GM18526 (cell line): ENCODE results near the gene LITAF.

Experiments used
- POLR2A ChIP-seq: IDR thresholded peaks from 3 replicates; pipeline ENCODE4 v1.6.1; 2011; ENCODE audit not compliant: insufficient read length; ENCODE audit errors: extremely low read depth

The LITAF gene

DNA sequence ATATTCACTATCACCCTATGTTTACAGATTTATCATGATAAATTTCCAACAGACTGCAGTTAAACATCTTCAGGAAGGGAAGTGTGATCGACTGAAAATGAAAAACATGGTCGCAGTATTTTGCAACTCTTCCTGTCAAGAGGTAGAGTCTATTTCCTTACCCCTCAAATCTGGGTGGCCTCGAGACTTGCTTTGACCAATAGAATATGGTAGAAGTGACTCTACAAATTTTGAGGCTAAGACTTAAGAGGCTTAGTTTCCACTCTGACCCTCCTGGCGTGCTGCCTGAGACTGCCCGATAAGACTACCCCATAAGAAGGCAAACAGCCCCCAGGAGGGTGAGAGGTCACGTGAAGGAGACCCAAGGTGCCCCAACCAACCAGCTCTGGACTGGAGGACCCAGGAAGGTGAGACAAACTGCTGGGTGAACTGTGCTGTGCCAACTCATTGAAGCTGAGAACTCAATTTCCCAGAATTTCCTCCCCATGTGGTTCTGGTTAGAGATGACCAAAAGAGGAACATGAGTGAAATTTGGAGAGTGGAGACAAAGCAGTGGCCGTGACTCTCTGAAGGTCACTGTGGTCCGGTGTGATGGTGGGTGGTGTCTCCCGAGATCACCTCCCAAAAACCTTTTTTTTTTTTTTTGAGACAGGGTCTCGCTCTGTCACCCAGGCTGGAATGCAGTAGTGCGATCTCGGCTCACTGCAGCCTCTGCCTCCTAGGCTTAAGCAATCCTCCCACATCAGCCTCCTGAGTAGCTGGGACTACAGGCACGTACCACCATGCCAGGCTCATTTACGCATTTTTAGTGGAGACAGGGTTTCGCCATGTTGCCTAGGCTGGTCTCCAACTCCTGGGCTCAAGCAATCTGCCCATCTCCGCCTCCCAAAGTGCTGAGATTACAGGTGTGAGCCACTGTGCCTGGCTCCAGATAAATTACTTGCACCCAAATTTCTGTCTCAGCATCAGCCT lies 38.2 kb upstream of the LITAF start:
- TF ChIP-seq POLR2A: no peak

- TF ChIP-seq POLR2A: no peak
Measured at GRCh38 chr16:11624205-11624604, 37.5 kb upstream of the LITAF start.

DNA sequence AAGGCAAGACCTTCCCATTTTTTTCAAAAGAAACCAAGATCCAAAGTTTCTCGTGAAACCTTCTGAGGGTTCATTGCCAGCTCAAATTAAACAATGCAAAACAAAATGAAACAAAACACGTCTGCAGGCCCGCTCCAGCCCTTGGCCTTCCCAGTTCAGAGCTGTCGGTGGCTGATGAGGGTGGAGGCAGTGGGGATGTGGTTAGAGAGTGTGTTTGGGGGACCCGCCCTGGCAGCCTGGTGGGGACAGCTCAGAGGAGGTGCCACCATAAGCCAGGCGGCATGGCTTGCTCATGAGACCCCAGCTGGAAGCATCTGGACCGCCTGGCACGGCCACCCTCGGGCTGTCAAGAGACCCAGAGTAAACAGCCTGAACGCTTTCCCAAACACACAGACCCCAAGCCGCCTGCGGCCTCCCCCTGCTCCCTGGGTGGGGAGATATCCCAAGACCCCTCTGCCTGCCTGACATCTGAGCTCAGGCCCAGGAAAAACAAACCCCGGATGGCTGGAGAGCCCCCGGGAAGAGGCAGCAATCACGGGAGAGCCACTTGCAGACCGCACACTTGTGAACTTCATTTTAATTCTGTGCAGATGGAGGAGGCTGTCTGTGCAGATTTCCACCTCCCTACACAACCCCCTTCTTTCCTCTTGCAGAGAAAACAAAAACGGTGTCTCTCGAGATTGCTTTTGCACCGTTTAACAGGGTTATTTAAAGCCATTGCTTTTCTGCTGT lies 35.4 kb upstream of the LITAF start:
- TF ChIP-seq POLR2A: no peak

DNA sequence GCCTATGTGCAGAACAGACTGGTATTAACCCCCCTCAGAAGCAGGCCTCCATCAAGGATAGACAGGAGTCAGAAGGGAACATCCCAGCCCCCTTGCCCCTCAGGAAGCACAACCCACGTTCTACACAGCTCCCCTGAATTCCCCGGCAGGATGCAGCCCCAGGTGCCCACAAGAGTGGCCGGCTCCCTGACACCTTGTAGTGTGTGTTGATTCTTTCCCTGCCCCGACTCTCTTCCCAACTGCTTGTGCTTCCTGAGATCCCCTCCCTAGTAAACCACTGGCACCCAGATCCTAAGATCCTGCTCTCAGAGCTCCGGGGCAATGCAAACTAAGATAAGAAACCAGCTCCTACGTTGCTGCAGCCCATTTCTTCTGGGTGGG lies 34.8 kb upstream of the LITAF start:
- TF ChIP-seq POLR2A: no peak

GRCh38 chr16:11620243-11621003 lies 33.7 kb upstream of the LITAF start:
- TF ChIP-seq POLR2A: no peak

- TF ChIP-seq POLR2A: no peak
Measured at GRCh38 chr16:11619327-11619851, 32.7 kb upstream of the LITAF start.

DNA sequence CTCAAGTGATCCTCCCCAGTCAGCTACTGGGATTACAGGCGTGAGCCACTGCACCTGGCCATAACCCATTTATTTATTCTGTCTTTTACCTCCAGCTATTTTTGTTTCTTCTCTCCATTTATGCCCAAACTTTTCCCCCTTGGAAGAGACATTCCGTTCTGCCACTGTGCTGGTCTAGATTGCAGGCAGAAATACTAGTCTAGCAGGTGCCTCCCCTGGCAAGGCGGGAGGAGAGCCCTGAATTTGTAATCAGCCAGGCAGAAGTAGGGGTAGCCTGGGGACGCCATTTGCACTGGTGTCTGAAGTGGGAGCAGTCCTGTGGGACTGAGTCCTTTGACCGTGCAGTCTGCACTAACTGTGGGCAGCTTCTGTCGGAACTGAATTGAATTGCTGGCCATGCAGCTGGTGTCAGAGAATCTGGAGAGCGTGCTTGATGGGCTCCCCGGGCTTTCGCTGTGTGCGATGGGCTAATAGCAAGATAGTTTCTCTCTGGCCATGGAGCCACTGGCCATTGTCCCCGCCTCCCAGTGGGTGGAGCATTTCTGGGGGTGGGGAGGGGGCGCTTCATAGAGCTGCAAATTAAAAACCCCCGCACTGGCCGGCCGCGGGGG lies 31.5 kb upstream of the LITAF start:
- no peak for TF ChIP-seq POLR2A

GRCh38 chr16:11615748-11616447 lies 29.2 kb upstream of the LITAF start:
- TF ChIP-seq POLR2A: no peak

DNA sequence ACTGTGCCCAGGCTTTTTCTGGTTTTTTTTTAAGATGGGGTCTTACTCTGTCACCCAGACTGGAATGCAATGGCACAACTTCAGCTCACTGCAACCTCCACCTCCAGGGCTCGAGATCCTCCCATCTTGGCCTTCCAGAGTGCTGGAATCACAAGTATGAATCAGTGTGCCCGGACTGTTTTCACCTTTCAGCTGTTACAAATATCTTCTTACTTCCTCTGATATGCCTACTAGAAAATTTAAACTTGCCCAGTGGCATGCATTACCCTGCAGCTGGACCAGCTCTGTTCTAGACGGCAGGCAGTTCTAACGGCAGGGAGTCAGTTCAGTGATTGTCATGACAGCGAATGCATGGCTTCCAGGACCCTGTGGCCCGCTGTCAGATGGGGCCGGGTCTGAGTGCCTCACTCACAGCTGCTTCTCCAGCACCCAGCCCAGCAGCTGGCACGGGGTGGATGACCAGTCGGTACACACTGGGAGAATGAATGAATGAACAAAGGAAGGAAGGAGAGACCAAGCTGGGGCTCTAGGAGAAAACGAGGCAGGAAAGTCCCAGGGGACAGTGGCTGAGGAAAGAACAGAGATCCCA lies 28.0 kb upstream of the LITAF start:
- no peak for TF ChIP-seq POLR2A

- no peak for TF ChIP-seq POLR2A
Measured at GRCh38 chr16:11613381-11614303, 26.9 kb upstream of the LITAF start.

- no peak for TF ChIP-seq POLR2A
Measured at GRCh38 chr16:11612665-11613025, 25.9 kb upstream of the LITAF start.

GRCh38 chr16:11611871-11612664 lies 25.3 kb upstream of the LITAF start:
- no peak for TF ChIP-seq POLR2A
